ENCODE measurements around the gene ACCSL.
A peak's percentile ranks its signal among the peaks of the same experiment; 100 is the strongest.

The ACCSL gene

DNA sequence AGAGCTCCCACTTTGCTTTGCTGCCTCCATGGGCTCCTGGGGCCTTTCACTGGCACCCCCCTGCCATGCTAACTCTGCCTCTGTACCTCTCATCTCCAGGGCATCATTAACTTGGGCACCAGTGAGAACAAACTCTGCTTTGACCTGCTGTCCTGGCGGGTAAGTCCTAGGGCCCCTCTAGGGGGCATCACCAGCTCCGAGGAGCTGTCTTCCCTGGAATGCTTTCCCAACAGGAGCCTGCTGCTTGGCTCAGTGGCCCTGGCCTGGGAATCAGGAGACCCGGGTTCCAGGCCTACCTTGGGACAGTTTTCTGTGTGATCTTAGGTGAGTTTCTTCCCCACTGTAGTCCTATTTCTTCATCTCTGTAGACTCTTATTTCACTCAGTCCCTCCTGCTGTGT, 23.4 kb downstream of the ACCSL start:
- H3K27ac ChIP-seq, result no peak overlapping the region
- TF ChIP-seq ZFX (IDR thresholded peaks at IDR 0.05; ENCODE audit: borderline replicate concordance) (no peak), CTCF (IDR thresholded peaks at IDR 0.05) (0 out of 2 replicates have a peak, but pooled peaks have one; percentile 11)

DNA sequence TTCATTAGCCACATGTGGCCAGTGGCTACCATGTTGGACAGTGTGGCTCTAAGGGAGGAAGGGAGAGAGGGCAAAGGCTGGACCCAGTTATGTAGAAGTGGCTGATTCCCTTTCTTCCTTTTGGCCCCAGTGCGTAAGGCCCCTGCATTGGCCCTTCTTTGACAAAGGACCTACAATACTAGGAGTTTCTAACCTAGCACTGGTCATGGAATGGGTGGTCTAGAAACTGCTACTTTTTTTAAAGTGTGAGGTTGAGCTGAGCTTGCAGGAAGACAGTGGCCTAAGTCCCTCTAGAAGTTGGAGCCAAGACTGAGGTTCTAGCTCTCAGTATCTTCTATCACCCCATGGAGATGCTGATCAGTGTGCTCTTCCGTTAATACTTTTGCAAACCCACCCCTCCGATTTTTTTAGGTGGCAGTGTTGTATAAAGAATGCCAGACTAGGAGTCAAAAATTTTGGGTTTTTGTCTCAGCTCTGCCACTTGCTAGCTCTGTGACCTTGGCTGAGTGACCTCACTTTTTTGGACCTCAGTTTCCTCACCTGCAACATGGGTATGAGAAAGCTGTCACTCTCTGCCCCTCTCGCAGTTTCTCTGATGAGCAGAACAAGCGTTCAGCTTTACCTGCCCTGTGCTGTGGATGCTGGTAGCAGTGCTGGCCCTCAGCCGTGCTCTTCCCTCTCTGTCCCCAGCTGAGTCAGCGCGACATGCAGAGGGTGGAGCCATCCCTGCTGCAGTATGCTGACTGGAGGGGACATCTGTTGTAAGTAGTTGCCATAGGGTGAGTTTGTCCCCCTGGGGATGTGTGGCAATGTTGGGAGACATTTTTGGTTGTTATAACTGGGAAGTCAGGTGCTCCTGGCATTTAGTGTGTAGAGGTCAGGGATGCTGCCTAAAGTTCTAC, 25.2 kb downstream of the ACCSL start:
- TF ChIP-seq CTCF (IDR thresholded peaks at IDR 0.05) (no peak), ZFX (IDR thresholded peaks at IDR 0.05; ENCODE audit: borderline replicate concordance) (no peak)
- H3K27ac ChIP-seq, result no peak overlapping the region

DNA sequence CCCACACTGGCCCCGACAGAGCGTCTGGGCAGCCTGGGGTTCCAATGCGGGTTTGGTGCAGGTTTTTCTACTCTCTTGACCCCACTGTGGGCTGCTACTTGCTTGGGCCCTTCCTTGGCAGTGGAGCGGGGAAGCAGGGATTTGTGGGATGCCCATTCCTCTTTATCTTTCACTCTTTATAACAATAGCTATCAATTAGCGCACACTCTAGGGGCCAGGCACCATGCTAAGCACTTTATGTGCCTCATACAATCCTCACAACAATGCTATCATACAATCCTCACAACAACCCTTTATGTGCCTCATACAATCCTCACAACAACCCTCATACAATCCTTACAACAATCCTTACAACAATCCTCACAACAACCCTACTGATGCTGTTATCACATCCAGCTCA, 31.0 kb downstream of the ACCSL start:
- TF ChIP-seq ZFX (IDR thresholded peaks at IDR 0.05; ENCODE audit: borderline replicate concordance) (no peak), CTCF (IDR thresholded peaks at IDR 0.05) (no peak)
- no peak overlapping the region for H3K27ac ChIP-seq

DNA sequence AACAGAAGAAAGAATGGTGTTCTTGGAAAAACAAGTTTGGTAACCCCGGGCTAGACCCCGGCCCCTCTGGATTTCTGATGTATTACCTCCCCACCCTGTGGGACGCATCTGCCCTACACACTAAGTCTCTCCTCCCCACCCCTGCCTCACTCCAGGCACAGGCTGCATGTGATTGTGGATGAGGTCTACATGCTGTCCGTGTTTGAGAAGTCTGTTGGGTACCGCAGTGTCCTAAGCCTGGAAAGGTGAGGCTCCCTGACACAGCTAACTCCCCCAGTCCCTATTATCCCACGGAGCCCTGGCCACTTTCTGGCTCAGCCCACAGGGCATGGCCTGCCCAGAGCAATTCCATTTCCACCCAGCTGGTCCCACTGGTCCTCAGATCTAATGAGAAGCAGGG, 31.6 kb downstream of the ACCSL start:
- no peak for TF ChIP-seq CTCF (IDR thresholded peaks at IDR 0.05)
- TF ChIP-seq ZFX (IDR thresholded peaks at IDR 0.05; ENCODE audit: borderline replicate concordance), result no peak
- no peak overlapping the region for H3K27ac ChIP-seq

- no peak overlapping the region for H3K27ac ChIP-seq
- TF ChIP-seq ZFX (IDR thresholded peaks at IDR 0.05; ENCODE audit: borderline replicate concordance) (no peak), CTCF (IDR thresholded peaks at IDR 0.05) (no peak)
These were observed 33.2 kb downstream of the ACCSL start for GRCh38 chr11:44080951-44081350.

DNA sequence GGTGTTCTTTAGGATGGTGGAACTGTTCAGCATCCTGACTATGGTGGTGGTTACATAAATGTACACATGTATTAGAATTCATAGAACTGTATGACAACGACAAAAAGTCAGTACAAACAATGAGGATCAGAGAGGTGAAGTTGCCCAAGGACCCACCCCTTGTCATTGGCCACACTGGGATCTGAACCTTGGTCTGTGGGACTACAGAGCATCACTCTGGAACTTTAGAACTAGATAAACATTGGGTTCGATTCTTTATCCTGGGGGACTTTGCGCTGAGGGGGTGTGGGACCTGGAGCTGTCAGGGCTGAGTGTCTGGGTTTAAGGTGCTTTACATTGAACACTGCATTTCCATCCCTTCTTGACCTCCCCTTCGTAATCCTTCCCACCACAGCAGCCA, 34.9 kb downstream of the ACCSL start:
- TF ChIP-seq ZFX (IDR thresholded peaks at IDR 0.05; ENCODE audit: borderline replicate concordance) (no peak), CTCF (IDR thresholded peaks at IDR 0.05) (no peak)
- H3K27ac ChIP-seq, result no peak overlapping the region

GRCh38 chr11:44083433-44083832, 35.7 kb downstream of the ACCSL start:
- H3K27ac ChIP-seq, result no peak overlapping the region
- TF ChIP-seq CTCF (IDR thresholded peaks at IDR 0.05) (no peak), ZFX (IDR thresholded peaks at IDR 0.05; ENCODE audit: borderline replicate concordance) (no peak)
